Cortex of kidney (tissue), 1 donor: ENCODE data around the gene PRPF19.
"Not testable (repeated sequence)": the region's sequence is repeated elsewhere in the genome, so short reads cannot be mapped to it uniquely, and the experiment has no call there.

ENCODE experiments used
- DNase-seq: peaks from one replicate; lab custom pipeline; 2025; lab: John Stamatoyannopoulos, UW

Gene PRPF19

DNA sequence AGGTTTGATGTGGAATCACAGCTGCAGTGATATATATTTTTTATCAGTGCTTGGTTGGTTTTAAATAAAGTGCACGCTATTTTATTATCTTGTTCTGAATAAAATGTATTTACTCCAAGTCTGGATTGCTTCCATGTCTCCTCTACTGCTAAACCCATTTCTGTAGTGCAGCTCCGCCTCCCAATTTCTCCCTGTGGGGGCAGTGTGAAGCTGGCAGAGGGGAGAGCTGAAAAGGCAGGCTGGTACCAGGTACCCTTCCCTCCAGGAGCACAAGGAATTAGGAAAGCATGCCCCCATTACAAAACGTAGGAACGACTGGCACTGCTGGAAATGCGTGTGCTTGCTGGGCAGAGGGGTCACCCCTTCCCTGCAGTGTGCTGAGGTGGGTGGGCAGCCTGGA lies 16.9 kb upstream of the PRPF19 start:
- no peak for DNase-seq

DNA sequence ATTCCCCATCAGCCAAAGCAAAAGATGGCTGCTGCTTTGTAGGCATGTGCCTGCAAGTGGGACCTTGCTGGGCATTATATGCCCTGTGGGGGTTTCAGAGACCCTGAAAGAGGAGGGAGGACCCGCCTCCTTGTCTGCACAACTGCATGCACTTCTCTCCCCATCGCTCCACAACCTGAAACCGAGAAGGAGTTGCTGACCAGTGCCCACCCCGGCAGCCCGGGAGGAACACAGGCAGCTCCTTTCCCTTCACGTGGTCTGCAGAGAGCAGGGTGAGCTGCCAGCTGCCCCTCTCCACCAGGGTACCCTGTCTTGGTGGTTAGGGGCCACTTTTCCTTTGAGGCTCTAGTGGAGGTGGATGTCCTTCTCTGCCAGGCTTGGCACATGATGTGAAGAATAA lies 16.5 kb upstream of the PRPF19 start:
- no peak for DNase-seq

DNA sequence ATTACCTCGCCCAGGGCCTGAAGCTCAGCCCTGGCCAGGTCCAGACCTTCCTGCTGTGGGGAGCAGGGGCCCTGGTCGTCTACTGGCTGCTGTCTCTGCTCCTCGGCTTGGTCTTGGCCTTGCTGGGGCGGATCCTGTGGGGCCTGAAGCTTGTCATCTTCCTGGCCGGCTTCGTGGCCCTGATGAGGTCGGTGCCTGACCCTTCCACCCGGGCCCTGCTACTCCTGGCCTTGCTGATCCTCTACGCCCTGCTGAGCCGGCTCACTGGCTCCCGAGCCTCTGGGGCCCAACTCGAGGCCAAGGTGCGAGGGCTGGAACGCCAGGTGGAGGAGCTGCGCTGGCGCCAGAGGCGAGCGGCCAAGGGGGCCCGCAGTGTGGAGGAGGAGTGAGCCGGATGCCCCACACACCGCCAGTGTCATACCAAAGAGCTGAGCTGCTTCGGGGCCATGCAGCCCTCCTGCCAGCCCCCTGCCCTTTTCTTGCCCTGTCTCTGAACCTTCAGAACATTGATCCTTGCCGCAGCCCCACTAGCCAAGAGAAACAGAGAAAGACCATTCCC lies 15.5 kb upstream of the PRPF19 start:
- no peak for DNase-seq

DNA sequence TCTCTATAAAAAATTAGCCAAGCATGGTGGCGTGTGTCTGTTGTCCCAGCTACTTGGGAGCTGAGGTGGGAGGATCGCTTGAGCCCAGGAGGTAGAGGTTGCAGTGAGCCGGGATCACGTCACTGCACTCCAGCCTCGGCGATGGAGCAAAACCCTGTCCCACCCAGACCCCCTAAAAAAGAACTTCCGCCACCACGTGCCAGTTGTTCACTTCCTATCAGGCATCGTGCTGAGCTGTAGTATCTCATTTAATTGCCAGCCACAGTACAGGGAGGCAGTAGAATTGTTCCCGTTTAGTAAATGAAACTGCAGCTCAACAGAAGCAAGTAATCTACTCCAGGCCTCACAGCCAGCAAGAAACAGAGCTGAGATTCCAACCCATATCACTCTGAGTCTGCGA lies 14.9 kb upstream of the PRPF19 start:
- no peak for DNase-seq

DNA sequence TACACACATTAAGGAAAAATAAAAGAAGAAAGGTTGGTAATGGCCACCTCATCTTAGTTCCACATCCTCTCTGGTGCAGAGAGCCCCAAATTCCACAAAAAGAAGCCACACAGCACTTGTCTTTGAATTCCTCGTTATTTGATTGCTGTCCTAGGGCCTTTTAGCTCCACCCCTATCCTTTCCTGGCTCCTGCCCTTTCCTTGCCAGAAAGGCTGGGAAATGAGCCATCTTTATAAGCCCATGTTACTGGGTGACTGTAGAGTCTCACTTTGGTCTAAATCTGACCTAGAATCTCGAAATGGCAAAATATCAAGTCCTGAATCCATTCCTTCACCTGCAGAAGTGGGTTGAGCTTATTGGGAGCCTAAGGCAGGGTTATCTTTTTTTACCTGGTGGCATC lies 13.6 kb upstream of the PRPF19 start:
- no peak for DNase-seq

DNA sequence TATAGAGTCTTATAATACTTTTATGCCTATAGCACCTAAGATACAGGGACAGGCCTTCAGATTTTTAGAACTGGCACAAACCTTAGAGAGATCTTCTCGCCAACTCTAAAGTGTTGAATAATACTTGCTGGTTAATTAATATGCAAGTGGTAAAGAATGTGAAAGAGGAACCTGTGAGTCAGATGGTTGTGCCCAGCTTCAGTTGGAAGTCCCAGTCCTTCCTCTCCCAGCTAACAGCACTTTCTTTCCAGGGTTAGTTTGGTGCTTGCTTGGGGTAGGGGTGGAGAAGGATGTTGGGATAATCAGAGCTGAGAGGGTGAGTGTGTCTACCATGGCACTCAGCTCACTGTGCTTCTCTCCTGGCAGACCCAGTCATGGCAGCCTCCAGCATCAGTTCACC lies 12.9 kb upstream of the PRPF19 start:
- no peak for DNase-seq

DNA sequence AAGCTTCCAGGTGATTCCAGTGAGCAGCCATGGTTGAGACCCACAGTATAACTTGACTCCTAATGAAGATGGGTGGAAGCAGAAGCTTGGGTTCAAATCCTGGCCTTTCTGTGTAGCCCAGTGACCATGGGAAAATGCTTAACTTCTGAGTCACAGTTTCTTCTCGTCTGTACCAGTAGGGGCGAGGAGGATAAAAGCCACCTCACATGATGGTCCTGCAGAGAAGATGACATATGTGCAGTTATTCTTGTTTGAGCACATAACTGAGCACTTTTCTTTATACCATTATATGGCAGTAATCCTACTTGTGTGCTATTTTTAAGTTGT lies 12.5 kb upstream of the PRPF19 start:
- DNase-seq, result no peak

DNA sequence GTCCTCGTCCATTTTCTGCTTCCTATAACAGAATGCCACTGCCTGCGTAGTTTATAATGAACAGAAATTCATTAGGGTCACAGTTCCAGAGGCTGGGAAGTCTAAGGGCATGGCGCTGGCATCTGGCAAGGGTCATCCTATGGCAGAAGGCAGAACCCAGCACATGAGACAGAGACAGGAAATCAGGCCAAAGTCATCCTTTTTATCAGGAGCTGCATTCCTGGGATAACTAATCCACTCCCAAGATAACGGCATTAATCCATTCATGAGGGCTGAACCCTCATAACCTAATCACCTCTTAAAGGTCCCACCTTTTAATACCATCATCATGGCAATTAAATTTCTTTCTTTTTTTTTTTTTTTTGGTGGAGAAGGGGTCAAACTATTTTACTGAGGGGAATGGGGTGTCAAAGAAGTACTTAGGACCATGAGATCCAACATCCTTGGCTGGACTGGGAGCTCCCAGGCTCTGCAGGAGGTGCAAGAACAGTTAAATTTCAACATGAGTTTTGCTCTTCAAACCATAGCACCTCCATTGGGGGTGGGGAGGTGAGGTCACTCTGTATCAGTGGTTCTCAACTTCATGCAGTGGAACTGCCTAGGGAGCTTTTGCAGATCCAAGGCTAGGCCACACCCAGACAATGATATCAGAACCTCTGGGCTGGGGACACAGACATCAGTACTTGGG lies 12.0 kb upstream of the PRPF19 start:
- DNase-seq, result no peak

DNA sequence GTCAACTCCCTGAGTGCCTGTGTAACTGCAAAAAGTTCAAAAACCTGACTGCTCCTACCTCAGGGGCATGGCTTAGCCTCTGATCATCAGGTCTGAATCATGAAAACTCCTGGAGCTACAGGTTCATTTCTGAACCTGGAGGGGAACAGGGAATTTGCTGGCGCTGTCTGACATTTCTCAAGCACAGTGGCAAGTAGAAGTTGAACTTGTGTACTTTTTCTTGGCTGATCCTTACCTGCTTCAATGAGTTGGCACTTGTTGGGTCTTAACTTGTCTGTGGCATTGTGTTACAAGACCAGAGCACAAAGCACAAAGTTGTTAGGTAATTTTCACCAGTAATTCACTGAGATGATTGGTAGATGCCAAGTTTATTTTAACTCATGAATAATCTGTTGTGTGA lies 10.9 kb upstream of the PRPF19 start:
- no peak for DNase-seq

DNA sequence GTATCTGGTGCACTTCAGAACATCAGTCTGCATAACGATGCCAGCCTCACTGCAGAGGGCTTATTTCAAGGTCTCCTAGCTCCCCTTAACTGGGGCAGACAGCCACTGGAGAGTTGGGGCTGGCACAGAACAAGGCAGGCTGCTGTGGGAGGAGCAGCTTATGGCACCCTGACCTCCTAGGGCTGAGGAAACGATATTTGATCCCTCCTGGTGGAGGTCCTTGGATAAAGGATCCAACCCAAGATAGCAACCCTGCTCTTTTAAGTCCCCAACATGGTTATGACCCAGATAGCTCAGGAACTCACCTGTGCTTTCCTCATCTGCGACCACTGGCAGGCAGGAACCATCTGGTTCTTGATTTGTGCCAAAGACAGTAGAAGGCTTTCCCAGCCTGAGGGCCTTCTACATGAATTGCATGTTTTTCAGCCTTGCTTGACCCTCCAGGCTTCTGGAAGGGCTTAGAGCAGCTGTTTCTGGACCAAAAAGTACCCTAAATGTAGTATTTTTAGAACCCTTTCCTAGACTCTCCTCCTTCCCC lies 10.4 kb upstream of the PRPF19 start:
- no peak for DNase-seq

DNA sequence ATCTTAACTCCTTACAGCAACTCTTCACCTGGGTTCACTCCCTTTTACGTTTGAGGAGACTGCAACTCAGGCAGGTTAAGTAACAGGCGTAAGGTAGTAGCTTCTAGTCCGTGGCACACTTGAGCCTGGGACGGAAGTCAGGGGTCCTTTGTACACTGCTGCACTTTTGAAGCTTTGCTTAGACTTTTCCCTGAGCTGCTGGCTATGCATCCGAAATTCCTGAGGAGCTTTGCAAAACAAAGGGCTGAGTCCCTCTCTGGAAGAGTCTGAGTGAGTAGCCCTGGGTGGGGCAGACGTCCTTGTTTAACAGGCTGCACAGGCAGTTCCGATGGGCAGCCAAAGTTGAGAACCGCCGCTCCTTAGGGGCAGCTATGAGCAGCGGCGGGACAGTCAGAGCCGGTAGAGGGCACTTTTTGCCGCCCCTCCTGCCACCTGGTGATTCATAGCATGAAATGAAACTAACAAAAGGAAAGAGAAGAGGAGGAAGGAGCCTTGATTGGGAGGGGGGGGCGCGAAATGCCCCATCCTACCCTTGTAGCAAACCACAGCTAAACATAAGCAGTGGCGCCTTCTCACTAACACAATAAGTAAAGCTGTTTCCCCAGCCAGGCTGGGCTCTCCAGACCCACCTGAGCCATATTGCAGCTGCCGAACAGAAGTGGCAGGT lies 9.0 kb upstream of the PRPF19 start:
- DNase-seq, result no peak

DNA sequence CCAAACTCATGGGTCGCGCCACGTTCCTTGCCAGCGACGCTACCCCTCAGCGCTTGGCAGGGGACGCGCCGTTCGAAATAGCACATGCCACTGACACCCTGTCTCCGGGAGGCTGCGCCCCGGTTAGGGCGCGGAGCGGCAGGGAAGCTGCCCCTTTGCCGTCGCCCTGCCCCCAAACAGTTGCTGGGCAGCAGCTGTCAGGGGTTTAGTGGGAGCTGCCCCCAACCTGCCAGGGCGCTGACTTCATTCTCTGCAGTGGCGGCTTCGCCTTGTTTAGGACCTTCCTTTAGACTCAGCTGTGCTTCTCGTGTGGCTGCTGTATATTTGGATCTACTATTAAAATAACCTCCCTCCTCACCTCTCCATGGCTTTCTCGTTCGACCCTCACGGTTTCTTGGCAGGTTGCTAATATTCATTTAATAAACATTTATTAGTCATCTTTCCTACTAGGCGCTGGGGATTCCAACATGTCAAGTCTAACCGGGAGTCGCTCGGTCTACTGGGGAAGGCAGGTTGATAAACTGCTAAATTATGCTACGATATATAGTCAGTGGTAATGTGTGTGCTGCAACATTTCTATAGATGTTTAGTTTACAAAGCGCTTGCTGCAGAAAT lies 8.4 kb upstream of the PRPF19 start:
- no peak for DNase-seq

DNA sequence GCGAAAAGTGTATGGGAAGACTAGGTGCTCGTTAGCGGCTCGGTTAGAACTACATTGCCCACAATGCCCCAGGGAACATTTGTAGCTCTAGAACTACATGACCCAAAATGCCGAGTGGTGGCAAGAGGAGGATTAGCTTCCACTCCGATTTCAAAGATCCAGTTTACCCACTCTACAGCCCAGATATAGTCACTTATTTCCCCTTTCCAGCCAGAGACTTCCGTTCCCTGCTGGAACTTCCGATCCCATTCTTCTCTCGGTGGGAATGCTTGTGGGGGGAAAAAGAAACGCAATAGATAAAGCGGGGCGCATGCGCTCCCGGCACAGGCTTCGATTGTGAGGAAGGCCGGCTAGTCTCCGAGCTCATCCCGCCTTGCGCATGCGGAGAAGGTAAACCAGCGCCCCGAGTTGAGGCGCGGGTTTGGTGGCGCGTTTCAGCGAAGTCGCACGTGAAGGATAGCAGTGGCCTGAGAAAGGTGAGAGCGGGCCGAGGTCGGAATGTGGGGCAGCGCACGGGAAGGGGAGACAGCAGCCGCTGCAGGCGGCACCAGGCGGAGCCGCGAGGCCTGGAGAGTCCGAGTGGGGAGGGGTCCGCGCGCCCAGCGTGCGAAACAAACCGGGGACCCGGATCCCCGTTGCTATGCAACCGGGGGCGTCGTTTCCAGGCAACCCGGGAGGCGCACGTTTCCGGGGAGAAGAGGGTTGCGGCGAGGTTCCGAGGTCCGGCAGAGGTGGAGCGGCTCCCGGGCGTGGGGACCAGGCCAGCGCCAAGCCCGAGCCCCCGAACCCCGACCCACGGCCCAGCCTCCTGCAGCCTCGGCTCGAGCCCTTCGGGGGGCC lies 7.6 kb upstream of the PRPF19 start, which contains the start of gene TMEM109:
TSS of gene TMEM109 (plus strand) at position 366 of the 840 bp plus-strand sequence. CDS start 5,536 bp downstream, outside the sequence.
- DNase-seq, result no peak

DNA sequence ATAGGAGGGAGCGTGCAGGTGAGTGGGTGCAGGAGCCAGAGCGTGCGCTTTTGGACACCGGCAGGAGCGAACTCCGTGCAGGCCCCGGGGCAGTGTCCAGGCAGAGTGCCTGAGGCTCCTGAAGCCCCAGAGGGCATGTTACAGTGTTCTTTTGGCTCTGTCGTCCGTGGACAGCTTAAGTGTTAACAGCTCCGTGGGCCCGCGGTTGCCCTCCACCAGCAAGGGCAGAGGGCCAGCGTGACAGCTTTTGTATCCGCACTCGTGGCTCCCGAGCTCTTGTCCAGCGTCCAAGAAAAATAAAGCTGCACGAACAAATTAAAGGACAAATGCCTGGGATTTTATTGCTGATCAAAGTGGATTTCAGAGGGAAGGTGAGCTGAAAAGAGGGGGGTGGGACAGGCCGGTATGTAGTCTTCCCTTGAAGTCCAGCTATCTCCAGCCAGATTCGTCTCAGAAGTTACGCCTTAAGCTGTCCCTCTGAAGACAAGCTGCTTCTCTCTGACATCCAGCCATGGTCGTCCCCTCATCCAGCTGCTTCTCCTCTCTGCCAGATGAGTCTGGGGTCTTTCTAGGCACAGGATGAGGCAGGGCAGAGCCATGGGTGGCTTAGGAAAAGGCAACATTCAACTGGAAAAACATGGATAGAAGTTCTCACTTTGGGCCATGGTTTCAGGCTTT lies 6.6 kb upstream of the PRPF19 start:
- DNase-seq, result no peak

DNA sequence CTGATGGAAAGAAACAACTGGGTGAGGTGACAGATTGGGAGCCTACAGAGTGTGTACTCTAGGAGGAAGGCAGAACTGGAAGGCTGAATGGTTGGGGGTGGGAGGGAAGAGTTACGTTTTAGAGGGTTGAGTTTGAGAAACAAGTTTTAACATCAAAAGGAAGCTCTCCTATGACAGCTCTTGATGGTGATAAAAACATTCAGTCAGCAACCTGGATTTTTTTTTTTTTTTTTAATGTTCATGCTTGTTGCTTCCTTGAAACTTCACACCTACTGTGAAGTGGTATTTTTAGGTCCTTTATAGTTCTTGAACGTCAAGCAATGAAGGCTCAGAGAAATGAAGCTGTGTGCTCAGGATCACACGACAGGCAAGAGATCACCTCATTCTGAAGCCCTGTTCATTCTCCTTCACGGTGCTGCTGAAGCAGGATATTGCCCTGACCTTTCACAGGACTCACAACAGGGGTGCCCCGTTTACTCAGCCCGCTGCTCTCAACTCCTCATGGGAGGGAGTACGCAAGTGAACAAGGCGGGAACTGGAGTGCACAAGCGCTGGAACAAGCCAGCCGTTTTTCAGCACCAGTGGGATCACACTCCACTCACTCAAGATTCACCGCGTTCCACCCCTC lies 6.0 kb upstream of the PRPF19 start:
- no peak for DNase-seq

DNA sequence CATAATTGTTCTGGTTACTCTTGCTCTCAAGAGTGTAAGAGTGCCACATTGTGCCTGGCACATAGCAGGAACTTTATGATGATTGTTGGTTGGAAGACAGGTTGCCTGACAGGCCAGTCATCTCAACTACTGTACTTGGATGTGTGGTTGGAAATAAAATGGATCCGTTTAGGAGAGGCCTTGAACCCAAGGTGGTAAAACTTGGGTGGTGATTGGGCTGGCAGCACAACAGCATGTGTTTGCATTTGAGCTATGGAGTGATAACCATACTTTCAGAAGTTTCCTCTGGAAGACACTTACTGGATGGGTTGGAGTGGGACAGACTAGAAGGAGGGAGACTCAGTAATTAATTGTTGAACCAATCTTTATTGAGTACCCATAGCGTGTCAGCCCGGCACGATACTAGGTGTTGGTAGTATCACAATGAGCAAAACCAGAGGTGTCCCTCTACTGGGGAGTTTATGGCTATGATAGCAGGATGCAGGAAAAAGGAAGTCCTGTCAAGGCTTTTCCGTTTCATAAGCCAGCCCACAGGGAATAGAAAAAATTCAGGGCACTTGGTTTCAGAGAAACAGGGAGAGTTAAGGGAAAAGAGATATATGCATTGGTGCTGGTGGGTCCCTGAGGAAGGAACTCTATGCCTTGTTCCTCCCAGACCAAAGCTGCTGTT lies 4.5 kb upstream of the PRPF19 start:
- no peak for DNase-seq

DNA sequence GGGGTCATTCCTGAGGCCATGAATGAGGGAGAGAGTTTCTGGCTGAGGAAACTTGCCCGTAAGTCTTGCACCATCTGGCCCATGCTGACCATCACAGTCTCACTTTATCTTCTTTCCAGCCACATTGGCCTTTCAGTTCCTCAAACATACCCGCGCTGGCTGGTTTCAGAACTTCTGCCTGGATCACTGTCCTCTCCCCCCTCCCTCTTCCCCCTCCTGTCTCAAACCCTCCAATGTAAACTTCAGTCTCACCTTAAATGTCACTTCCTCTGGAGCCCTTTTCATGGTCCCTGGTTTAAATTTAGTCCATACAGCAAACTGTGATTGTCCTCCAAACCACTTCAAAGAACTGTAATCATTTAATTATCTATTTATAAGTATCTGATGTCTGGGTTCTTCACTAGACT lies 3.9 kb upstream of the PRPF19 start:
- no peak for DNase-seq

DNA sequence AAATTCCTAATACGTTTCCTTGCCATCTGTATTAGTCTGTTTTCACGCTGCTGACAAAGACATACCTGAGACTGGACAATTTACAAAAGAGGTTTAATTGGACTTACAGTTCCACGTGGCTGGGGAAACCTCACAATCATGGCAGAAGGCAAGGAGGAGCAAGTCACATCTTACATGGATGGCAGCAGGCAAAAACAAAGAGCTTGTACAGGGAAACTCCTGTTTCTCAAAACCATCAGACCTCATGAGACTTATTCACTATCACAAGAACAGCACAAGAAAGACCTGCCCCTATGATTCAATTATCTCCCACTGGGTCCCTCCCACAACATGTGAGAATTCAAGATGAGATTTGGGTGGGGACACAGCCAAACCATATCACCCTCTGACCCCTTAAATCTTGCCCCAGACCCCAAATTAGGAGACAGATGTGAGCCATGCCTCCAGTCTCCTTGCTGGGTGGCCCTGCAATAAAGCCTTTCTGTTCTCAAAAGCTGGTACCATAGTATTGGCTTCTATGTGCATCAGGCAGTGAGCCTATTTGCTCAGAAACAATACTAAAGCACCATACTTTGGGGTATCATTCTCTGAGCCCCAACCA lies 3.4 kb upstream of the PRPF19 start:
- not testable (repeated sequence) for DNase-seq

DNA sequence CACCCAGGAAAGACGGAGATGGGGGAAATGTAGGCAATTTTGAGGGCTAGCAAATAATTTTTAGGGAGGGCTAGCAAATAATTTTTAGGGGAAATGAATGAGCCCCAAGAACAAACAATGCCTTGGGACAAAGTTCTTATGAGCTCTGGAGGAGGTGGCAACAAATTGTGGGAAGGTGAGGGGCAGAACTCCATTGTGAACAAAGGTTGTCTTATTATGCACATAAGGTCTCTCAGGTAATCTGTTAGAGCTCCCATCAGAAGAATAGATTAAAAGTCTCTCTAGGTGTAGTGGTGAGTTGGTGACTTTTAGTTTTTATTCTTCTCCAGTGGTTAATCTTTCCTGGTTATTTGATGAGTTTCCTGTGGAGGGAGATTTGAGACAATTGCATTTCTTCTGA lies 2.4 kb upstream of the PRPF19 start:
- DNase-seq, result no peak

DNA sequence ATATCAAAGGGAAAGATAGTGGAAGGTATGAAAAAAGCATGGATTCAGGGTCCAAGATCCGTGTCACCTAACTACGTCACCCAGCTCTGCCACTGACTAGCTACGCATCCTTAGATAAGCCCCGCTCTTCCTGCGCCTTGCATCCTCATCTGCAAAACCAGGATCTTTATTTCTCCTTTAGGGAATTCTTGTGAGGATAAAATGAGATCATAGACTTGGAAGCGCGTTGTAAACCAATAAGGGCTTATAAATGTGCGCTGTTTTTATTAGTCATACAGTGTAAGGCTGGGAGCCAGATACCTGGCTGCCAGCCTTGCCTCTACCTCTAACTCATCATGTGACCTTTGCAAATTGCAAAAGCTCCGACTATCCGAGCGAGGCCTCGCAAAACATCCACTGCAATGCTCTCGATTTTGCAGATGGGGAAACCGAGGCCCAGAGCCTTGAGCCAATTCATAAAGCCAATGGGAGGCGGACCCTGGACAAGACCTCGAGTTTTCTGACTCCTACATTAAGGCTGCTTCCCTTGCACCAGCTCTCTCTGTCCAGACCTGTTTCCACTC lies 753 bp downstream of the PRPF19 start:
- DNase-seq, result no peak
